Cerebellar nuclear complex (tissue), 1 donor: Measurements from ENCODE around the gene SDR39U1.

Experiments
- DNase-seq, 2 experiments: peaks; one replicate each; lab custom pipeline; 2025; lab: John Stamatoyannopoulos, UW

Gene SDR39U1

DNA sequence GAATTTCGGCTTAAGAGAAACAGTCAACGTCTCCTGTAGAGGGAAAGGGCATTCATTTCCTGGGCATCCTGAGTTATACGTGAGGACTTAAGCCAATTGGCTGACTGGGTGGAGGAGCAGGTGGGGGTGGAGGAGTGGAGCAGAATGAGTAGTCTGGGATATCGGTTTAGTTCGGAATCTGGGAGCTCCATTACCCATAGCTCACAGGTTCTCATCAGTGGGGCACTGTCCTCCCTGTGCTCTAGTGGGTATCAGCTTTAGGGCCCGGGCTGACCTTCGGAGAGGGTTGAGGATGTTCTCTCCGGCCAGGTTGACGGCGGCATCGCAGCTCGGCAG lies 704 bp downstream of the SDR39U1 start:
- no peak for DNase-seq

DNA sequence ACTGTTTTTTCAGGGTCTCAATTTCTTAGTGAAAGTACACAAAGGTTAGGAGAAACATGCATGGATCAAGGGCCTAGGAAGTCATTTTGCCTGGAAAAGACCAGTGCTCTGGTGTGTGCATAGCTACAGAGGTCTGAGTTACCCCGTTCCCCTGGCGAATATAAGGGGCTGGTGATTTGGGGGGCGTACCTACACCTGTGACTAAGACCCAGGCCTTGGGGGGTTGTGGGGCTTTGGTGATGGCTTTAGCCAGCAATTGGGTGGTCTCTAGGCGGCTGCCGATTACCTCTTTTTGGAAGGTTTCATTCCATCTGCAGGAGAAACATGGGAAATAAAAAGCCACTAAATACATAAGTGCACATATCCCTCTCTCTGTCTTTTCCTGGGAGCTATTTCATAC lies 1.1 kb downstream of the SDR39U1 start:
- no peak for DNase-seq

DNA sequence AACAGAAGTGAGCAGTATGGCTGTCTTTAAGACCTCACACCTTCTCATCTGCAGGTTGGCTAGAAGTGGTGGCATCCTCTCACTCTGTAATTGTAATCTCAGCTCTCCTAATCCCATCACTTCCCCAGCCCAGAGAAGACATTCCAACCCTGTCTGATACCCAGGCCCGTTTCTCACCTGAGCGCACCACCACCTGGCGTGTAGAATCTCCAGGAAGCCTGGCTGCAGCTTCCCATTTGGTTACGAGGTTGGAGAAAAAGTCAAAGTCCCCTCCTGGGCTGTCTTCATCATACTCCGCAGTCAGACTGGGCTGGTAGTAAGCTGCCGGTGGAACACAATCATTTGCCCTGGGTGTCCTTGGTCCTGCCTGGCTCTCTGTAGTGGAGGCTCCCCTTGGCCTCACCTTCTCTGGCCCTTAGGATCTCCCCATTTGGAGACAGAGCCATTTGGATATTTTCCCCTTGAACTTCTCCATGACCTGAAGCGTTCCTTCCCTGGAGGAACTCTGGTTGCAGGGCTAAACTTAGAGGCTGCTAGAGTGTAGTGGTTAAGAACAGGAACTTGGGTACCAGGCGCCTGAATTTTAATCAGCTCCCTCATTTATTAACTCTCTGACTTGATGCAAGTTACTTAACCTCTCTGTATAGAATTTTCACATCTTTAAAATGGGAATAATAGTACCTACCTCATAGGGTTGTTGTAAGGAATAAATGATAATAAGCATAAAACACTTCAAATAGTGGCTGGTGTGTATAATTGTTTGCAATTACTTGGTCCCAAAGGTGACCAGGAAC lies 1.8 kb downstream of the SDR39U1 start:
- no peak for DNase-seq

DNA sequence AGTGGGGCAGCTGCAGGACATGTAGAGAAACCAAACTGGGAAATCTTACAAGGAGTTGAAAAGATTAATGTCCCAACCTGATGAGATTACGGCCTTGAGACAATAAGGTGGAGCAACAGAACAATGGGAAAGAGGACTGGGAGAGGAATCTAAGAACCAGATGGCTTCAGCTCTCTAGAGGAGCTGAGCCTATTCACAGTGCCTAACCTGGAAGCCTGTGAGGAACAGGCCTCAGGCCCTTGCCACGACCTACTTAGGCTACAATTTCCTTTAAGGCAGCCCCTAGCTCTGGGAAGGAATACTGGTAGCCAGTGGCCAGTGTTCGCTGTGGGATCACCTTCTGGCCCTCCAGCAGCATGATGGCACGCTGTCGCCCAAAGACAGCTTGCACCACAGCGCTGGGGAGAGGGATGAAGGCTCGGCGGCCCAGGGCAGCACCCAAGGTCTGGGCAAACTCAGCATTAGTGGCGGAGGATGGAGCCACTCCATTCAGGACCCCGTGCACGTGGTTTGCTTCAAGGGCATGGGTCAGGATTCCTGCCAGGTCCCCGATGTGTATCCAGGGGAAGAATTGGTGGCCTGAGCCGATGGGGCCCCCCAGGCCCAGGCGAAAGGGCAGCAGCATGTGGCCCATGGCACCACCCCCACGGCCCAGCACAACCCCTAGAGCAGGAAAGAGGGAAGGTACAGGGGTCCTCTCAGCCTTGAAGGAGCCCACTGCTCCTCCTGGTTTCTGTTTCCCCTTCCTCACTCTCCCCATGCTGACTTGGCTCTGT lies 2.6 kb downstream of the SDR39U1 start:
- no peak for DNase-seq

DNA sequence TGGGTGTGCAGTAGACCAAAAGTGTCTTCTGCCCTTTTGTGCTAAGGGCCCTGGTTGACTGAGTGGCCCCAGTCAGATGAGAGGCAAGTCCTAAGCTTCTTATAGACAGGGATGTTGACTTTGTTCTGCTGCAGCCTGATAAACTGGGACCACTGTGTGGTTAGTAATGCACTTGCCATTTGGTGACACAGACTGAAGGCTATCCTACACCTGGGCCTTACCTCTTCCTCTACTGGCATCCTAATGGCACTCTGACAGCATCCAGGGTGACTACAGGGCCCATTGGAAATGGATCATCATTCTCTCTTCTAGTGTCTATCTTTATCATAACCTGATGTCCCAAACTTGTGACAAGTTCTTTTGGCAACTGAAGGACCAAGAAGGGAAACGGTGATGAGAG lies 3.3 kb downstream of the SDR39U1 start:
- DNase-seq = no peak

DNA sequence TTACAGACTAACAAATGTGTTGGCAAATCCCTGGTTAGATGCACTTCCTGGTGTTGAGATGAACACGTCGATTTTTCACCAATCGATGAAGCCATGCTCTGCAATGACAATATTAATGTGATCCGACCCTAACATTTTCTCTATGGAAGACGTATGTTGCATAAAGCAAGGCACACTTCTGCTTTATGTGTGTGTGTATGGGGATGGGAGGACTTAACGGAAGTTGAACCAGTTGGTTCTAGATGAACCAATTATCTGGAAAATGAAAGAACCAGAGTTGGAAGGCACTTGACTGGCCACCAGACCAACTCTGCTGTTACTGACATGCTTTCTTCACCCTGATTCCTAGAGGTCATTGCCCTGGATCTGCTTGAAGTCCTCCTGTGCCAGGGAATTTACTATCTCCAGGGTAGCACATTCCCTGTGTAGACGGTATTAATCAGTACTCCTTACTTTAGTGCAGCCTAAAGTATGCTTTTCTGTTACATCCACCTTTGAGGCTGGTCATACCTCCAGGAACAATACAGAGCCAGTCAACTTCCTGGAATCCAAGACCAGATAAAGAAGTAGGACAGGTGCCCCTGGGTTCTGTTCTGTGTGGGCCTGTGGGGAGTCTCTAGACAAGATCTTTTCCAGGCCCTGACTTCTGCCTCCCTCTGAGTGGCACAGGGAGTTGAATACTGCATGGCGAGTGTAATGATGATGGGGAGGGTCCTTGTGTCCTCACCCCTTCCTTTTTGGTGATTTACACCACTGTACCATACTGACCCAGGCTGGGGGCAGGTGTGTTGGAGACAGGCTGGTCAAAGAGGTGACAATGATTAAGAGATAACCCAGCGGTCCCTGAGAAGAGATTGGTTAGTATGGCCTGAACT lies 4.1 kb downstream of the SDR39U1 start:
- no peak for DNase-seq

DNA sequence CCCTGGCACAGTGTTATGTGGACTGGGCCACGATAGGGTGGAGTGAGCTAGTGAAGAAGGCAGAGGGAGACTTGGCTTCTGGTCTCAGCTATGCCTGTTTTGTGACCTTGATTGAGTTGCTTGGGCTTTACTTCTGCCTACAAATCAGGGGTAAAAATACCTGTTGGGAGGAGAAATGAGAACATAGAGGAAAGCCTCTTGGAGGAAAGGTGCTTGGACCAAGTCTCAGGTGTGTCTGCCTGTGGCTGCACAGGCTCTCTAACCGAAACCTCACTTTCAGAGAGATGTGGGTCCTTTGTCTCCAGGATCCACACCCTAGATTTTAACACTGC lies 4.9 kb downstream of the SDR39U1 start:
- no peak for DNase-seq

DNA sequence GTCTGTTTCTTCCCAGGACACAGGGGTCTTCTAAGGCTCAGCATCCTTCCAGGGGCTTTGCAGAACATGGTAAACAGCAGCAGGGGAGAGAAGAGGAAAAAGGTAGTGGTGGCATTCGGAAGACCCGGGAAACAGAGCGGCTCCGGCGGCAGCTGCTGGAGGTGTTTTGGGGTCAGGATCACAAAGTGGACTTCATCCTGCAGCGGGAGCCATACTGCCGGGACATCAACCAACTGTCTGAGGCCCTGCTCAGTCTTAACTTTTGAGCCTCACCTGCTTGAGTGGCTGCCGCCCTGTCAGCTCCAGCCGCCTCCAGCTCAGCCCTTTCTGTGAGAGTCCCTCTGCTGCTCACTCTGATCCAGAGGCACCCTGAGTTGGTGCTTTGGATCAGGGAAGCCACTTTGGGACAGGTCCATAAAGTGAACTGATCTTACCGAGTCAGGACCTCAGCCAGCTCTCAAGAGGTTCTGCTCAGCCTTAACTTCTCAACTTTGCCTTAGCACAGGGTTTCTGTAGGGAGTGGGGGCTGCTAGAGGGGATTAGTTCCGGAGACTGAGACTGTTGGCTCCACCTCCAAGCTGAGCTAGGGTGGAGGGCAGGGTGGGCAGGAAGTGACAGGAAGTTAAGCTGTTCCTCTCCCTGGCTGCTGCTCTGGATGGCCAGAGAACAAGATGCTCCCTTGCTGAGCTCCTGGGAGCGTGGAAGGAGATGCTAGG lies 5.4 kb downstream of the SDR39U1 start:
- no peak for DNase-seq

DNA sequence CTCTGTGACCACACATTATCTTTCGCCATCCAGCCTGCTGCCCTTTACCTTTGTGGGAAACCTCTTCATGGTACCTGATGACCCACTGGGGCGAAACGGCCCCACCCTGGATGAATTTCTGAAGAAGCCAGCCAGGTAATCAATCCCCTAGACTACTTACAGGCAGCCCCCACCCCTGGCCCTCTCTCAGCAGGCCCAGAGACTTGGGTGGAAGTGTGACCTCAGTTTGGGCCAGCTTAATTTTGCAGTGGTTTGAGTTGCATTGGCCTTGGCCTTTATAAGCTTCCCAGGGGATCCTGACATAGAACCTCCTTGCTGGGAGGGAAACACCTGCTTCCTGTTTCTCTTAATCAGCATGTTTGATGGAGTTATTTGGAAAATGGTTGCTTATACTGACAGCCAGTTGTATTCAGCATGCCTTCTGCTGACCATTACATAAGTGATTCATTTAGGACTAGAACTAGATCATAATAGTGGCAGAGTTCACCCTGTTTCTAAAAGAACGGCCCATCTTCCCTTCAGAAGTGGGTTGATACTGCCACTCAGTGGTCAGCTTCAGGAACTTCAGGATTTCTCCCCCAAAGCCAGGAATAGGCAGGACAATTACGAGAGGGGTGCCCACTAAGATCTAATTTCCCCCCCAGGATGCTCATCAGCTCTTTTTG lies 6.1 kb downstream of the SDR39U1 start:
- DNase-seq = peak in 1 of 2 experiments; percentile 62

DNA sequence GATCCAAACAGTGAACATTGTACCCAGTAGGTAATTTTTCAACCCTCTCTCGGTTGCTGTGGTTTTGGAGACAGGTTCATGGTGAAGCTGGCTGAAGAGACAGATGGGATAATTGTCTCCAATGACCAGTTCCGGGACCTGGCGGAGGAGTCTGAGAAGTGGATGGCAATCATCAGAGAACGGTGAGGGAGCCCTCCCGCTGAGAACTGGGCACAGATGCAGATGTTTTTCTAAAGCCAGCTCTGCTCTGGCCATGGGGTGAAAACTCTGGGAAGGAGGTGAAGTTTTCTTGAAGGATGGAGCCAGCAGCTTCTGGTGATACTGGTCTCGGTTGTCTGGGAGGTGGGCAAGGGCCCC lies 6.6 kb downstream of the SDR39U1 start:
- no peak for DNase-seq

DNA sequence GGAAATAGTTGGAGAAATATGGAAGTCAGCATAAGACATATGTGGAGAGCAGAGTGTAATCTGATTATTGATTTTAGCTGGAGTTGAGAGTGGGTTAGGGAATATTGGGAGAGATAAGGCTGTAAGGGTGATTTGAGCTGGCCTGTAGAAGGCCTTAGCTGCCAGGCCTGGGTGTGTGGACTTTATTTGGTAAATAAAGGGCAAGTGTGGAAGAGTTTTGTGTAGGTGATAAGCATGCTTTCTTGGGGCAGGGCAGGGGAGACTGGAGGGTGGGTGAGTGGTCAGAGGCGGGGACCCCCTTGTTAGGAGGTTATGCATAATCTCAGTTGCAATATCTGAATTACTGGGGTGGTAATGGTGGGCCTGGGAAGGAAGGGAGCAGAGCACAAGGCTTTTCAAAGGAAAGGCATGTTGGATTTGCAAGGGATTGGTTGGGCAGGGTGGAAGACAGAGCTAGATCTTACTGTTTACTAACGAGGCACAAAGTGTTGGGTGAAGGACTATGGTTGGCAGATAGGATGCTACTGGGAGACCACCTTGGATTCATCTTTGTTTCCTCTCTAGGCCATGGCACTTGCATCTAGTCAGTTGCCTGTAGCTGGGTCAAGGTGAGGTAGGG lies 7.3 kb downstream of the SDR39U1 start:
- DNase-seq = no peak

DNA sequence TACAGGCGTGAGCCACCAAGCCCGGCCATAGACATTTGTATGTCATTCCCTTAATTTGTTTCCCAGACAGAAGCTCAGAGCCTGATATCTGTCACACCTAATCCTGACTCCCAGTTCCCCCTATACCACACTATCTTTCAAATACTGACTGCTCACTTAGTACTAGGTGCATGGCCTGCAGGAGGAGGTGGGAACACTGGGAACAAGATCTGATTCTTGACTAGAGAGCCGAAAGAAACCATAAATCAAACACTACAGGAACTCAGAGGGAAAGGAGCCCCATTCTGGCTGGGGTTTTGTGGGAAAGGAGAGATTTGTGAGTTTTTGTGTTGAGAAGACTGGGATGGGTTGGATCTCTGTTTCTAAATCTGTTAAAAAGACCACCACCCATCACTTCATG lies 7.9 kb downstream of the SDR39U1 start:
- no peak for DNase-seq

DNA sequence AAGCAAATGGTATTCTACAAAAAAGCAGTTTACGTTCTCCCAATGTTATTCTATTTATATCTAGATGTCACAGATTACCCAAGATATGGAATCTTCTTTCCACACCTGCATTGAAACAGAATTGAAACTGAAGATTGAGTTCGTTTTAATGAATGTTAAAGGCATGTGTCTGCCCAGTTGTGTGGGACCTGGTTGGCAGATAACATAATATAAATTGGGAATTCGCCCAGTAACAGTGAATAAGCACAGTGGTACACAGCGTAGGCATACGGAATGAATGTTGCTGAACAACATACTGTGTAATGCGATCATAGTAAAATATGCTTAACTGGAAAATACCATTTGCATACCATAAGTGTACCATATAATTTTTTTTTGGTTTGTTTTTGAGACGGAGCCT lies 8.5 kb downstream of the SDR39U1 start:
- no peak for DNase-seq

DNA sequence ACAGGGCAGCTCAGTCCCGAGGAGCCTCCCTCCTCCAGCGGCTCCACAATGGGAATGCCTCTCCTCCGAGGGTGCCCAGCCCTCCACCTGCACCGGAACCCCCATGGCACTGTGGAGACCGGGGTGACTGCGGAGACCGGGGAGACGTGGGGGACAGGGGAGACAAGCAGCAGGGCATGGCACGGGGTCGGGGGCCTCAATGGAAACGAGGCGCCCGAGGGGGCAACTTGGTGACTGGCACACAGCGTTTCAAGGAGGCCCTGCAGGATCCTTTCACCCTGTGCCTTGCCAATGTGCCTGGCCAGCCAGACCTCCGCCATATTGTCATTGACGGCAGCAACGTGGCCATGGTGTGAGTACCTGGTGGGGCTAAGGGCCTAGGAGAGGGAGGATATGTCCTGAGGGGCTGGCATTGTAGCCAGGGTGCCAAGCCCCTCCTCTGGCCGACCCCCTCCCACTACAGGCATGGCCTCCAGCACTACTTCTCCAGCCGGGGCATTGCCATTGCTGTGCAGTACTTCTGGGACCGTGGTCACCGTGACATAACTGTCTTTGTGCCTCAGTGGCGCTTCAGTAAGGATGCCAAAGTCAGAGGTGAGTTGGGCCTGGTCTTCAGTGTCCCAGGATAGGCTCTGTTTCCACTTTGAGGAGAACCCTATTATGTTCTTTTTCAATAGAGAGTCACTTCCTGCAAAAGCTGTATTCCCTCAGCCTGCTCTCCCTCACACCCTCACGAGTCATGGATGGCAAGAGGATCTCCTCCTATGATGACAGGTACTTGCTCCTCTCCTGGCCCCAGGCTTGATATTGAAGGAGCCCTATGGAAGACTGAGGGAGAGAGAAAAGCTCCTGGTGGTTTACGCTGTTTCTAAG lies 10.1 kb downstream of the SDR39U1 start:
- DNase-seq = no peak

DNA sequence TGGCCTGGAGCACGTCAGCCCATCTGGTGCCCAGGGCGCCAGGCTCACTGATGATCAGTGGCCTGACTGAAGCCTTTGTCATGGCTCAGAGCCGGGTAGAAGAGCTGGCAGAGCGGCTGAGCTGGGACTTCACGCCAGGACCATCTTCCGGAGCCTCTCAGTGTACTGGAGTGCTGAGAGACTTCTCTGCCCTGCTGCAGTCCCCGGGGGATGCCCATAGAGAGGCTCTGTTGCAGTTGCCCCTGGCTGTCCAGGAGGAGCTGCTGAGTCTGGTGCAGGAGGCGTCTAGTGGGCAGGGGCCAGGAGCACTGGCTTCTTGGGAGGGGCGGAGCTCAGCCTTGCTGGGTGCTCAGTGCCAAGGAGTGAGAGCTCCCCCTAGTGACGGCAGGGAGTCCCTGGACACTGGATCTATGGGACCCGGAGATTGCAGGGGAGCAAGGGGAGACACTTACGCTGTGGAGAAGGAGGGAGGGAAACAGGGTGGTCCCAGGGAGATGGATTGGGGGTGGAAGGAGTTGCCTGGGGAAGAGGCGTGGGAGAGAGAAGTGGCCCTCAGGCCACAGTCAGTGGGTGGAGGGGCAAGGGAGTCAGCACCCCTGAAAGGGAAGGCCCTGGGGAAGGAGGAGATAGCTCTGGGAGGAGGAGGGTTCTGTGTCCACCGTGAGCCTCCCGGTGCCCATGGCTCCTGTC lies 10.9 kb downstream of the SDR39U1 start:
- peak; percentile 47 to 86 for DNase-seq

DNA sequence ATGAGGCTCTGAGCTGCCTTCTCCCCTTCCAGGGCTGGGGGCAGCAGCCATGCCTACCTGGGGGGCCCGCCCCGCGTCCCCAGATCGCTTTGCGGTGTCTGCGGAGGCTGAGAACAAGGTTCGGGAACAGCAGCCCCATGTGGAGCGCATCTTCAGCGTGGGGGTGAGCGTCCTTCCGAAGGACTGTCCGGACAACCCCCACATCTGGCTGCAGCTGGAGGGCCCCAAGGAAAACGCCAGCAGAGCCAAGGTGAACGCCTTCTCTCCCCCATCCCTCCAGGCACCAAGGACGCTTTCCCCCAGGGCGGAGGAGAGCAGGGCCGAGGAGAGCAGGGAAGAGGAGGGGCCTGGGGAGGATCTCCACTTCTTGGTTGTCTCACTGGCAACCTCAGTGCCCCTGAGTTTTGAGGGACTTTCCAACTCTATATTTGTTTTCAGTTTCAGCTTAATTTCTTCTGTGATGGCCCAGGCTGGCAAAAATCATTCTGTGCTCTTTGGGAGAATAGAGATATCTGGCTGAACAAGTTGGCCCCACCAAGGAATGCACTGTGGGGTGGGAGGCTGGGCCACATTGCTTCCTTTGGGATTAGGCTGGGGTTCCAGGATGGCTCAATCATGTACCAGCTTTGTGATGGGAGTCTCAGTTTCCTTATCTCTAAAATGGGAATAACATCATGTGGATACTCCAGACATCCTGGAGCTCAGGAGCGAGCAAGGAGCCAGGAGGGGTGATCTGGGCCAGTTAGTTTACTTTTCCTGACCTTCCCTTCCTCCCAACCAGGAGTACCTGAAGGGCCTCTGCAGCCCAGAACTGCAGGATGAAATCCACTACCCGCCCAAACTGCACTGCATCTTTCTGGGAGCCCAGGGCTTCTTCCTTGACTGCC lies 11.7 kb downstream of the SDR39U1 start:
- DNase-seq = no peak

DNA sequence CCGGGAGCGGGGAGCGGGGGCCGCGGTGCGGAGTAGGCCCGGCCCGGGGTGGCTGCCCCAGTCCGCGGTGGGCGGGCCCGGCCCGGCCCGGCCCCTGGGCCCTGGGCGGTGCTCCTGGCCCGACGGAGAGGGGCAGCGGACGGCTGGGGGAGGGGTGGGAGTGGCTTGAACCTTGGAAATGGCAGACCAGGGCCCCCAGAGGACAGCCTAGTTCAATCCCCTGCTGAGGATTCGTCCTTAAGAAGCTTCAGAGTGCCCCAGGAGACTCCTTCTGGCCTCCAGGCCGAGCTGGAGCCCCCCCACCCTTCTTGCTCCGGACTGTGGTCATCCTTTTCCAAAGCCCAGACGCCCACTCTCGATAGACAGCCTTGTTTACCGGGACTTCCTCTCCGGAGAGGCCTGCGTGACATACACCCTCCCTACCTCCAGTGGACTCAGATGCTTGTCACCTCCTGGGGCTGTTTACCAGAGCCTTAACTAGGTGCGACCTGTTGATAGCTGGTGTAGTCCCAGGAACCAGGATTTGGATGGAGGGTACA lies 12.4 kb downstream of the SDR39U1 start:
- no peak for DNase-seq
